BLaER1 (cell line): ENCODE measurements around the gene TRNP1.
A peak's percentile ranks its signal among the peaks of the same experiment; 100 is the strongest.

Source experiments
- H3K27ac ChIP-seq: shearing (Covaris generic); formaldehyde crosslinking; 2 replicates; pipeline ENCODE4 v1.8.1; 2022
- H3K27me3 ChIP-seq: shearing (Covaris generic); formaldehyde crosslinking; 2 replicates; pipeline ENCODE4 v1.8.1; 2022
- H3K36me3 ChIP-seq: shearing (Covaris generic); formaldehyde crosslinking; 2 replicates; pipeline ENCODE4 v1.8.1; 2022
- H3K4me1 ChIP-seq: shearing (Covaris generic); formaldehyde crosslinking; 2 replicates; pipeline ENCODE4 v1.8.1; 2022
- H3K4me2 ChIP-seq: shearing (Covaris generic); formaldehyde crosslinking; 2 replicates; pipeline ENCODE4 v1.8.1; 2022
- H3K4me3 ChIP-seq: shearing (Covaris generic); formaldehyde crosslinking; 2 replicates; pipeline ENCODE4 v1.8.1; 2022
- H3K9ac ChIP-seq: shearing (Covaris generic); formaldehyde crosslinking; 2 replicates; pipeline ENCODE4 v1.8.1; 2022
- H3K9me3 ChIP-seq: shearing (Covaris generic); formaldehyde crosslinking; 2 replicates; pipeline ENCODE4 v1.8.1; 2022
- H4K20me1 ChIP-seq: shearing (Covaris generic); formaldehyde crosslinking; 2 replicates; pipeline ENCODE4 v1.8.1; 2022
- Cebpa-rat ChIP-seq: shearing (Covaris generic); IDR thresholded peaks from 2 replicates; pipeline ENCODE4 v1.8.1; 2022

The TRNP1 gene

DNA sequence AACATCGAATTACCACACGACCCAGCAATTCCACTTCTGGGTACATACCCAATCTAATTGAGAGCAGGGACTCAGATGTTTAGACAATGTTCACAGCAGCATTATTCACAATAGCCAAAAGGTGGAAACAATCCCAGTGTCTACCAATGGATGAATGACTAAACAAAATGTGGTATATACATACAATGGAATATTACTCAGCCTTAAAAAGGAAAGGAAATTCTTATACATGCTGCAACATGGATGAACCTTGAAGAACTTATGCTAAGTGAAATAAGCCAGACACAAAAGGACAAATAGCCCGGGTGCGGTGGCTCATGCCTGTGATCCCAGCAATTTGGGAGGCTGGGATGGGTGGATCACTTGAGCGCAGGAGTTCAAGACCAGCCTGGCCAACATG is 40.1 kb upstream of the TRNP1 start:
- peaks cover 4% of the 10 kb centered on the region; the same call in 1 of the 2 replicates for H3K27me3 ChIP-seq
- no peak for TF ChIP-seq Cebpa-rat
- H3K36me3 ChIP-seq: peaks cover 8% of the 10 kb centered on the region
- peaks cover 17% of the 10 kb centered on the region for H3K4me1 ChIP-seq
- H3K4me2 ChIP-seq: no peak overlapping the region
- H3K4me3 ChIP-seq: no peak overlapping the region
- H3K27ac ChIP-seq: no peak overlapping the region
- no peak overlapping the region for H3K9ac ChIP-seq
- H3K9me3 ChIP-seq: peaks cover 6% of the 10 kb centered on the region
- H4K20me1 ChIP-seq: no peaks in the 10 kb centered on the region

DNA sequence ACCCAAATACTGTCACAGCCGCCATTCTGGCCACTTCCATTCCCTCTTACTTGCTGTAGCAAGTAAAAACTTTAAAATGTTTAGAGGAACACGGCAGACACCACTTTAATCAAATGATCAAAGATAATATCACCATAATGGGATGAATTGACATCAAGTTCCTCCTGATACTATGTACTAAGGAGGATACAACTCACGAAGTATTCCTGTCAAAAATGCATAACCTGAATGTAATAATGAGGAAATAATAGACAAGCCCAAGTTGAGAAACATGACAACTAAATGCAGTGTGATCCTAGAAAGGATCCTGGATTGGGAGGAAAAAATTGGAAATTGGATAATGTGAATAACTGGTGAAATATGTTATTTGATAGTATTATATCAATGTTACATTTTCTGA is 37.2 kb upstream of the TRNP1 start:
- no peak overlapping the region for H3K9ac ChIP-seq
- H3K27me3 ChIP-seq: peaks cover 34% of the 10 kb centered on the region
- no peak overlapping the region for H3K27ac ChIP-seq
- H4K20me1 ChIP-seq: peaks cover 11% of the 10 kb centered on the region; the same call in 1 of the 2 replicates
- peaks cover 6% of the 10 kb centered on the region for H3K9me3 ChIP-seq
- H3K36me3 ChIP-seq: peaks cover 4% of the 10 kb centered on the region; the same call in 1 of the 2 replicates
- no peak overlapping the region for H3K4me2 ChIP-seq
- no peak for TF ChIP-seq Cebpa-rat
- H3K4me1 ChIP-seq: peaks cover 9% of the 10 kb centered on the region
- H3K4me3 ChIP-seq: no peak overlapping the region

DNA sequence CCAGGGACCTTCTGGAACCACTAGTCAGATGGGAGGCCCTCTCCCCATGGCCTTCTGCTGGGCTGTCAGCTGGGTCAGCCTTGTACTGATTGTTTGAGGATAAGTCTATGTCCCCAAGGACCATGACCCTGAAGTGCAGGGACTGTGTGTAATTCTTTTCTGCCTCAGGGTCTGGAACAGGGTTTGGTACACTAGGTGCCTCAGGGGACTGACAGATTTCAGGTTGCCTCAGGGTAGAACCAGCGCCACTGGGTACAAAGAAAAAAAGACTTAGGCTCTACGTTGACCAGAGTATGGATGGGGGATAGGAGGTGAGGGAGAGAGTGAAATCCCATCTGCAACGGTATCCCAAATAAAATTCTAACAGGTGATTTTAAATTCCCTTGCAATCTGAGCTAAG is 36.2 kb upstream of the TRNP1 start:
- H3K9me3 ChIP-seq: peaks cover 6% of the 10 kb centered on the region
- H3K4me2 ChIP-seq: no peak overlapping the region
- peaks cover 40% of the 10 kb centered on the region for H3K27me3 ChIP-seq
- peaks cover 9% of the 10 kb centered on the region for H3K4me1 ChIP-seq
- TF ChIP-seq Cebpa-rat: no peak
- H4K20me1 ChIP-seq: peaks cover 11% of the 10 kb centered on the region; the same call in 1 of the 2 replicates
- H3K9ac ChIP-seq: no peak overlapping the region
- no peak overlapping the region for H3K4me3 ChIP-seq
- H3K27ac ChIP-seq: no peak overlapping the region
- H3K36me3 ChIP-seq: no peaks in the 10 kb centered on the region

DNA sequence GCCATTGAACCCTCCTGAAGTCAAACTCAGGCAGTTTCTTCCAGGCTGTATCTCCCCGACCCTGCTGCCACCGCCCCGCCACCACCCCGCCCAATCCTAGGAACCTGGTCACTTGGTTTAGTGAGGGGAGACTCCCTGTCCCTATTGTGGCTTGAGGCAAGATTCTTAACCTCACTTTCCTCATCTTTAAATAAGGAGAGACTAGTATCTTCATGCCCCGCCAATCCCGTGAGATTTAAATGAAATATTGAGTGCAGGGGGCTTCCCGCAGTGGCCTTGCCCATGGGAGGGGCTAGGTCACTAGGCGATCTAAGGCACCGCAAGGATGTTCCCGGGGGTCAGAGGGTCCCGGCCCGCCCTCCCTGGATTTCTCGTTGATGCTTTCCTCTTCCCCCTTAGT is 34.2 kb upstream of the TRNP1 start:
- H3K4me2 ChIP-seq: no peak overlapping the region
- H3K27me3 ChIP-seq: peaks cover 40% of the 10 kb centered on the region
- TF ChIP-seq Cebpa-rat: no peak
- H3K4me1 ChIP-seq: peaks cover 21% of the 10 kb centered on the region
- H3K36me3 ChIP-seq: no peaks in the 10 kb centered on the region
- H3K9ac ChIP-seq: no peak overlapping the region
- no peak overlapping the region for H3K27ac ChIP-seq
- H3K4me3 ChIP-seq: no peak overlapping the region
- H4K20me1 ChIP-seq: peaks cover 11% of the 10 kb centered on the region; the same call in 1 of the 2 replicates
- H3K9me3 ChIP-seq: peaks cover 6% of the 10 kb centered on the region

DNA sequence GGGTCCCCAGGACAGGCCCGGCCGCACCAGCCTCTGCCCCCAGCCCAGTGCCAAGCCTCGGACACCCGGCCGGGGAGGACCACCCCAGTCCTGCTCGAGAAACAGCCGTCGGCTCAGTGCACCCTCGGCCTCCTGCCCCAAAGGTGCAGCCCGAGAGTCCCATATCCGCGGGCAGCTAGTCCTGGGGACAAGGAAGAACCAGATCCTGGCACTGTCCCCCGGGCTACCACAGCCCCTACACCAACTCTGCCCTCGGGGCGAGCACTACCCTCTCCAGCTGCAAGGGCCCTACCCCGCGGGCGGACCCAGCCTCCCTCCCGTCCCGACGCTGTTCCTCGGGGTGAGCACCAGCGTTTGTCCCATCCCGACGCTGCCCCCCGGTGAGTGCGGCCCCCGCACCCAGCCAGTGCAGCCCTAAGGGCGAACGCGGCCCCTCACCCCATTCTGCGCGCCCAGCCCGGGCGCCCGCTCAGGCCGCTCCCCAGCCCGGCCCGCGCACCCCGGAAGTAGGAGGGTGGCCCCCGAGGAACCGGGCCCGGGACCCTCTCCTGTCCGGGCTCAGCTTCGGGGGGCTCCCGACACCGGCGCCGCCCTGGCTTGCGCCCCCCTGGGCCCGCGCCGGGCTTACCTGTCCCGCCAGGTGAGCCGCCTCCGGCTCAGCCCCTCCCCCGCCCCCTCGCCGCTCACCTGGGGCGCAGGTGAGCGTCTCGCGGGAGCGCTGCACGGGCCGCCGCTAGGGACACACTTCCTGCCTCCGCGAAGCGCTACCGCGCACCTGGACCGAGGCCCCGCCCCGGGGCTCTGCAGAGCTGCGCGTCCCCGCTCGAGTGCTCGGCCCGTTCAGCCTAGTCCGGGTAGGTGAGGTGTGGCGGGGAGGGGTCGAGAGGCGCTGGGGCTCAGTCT is 33.5 kb upstream of the TRNP1 start, which contains the start of gene KDF1:
Gene KDF1 (minus strand): TSS at position 747 of the 903 bp plus-strand sequence. CDS start 8,088 bp downstream, outside the sequence.
- Histone ChIP-seq H3K4me3 (peak within 1 kb of the TSS; percentile 18; the same call in 1 of the 2 replicates), H3K4me2 (peak within 1 kb of the TSS; percentile 45), H3K4me1 (peaks cover 25% of the 10 kb centered on the region), H3K27me3 (peaks cover 40% of the 10 kb centered on the region), H3K9me3 (peaks cover 6% of the 10 kb centered on the region), H3K27ac (no peak within 1 kb of the TSS), H3K36me3 (no peaks in the 10 kb centered on the region), H3K9ac (no peak within 1 kb of the TSS), H4K20me1 (peaks cover 11% of the 10 kb centered on the region; the same call in 1 of the 2 replicates)
- TF ChIP-seq Cebpa-rat: no peak

DNA sequence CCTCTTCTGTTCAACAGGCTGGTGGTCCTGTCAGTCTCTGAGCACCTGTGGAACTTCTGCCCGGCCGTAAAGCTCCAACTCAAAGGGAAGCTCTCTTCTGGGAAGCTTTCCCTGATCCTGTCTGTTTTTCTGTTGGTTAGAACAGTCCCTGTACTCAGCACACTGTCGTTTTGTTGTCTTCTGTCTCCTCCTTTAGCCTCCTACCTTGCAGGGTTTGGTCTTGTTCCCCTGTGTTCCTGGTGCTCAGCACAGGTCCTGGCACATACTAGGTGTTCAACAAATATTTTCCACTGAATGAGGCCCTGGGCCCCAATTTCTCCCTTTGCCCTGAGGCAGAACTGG is 32.9 kb upstream of the TRNP1 start:
- H4K20me1 ChIP-seq: peaks cover 11% of the 10 kb centered on the region; the same call in 1 of the 2 replicates
- H3K9me3 ChIP-seq: peaks cover 6% of the 10 kb centered on the region
- no peak overlapping the region for H3K9ac ChIP-seq
- H3K27ac ChIP-seq: no peak overlapping the region
- peak overlapping the region; percentile 45; the same call in 1 of the 2 replicates for H3K4me2 ChIP-seq
- H3K36me3 ChIP-seq: no peaks in the 10 kb centered on the region
- peaks cover 40% of the 10 kb centered on the region for H3K27me3 ChIP-seq
- peaks cover 25% of the 10 kb centered on the region for H3K4me1 ChIP-seq
- no peak overlapping the region for H3K4me3 ChIP-seq
- TF ChIP-seq Cebpa-rat: no peak

DNA sequence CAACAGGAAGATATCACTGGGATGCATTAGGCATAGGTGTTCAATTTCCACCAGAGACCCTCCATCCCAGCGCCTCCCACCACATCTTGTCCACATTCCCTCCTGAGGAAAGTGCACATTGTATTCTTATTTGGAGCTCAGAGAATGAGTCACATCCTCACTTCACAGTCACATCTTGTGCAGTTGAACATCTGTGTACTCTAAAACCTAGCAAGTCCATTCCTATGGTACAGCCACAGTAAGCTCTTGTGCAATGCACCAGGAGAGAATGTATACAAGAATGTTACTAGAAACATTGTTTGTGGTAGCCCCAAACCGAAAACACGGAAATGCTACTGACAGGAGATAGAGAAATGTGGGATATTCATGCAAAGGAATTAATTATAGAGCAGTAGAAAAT is 31.7 kb upstream of the TRNP1 start:
- Histone ChIP-seq H3K4me1 (peaks cover 28% of the 10 kb centered on the region), H3K9ac (no peak overlapping the region), H3K27me3 (peaks cover 40% of the 10 kb centered on the region), H3K27ac (no peak overlapping the region), H3K4me2 (no peak overlapping the region), H3K9me3 (no peaks in the 10 kb centered on the region), H4K20me1 (peaks cover 11% of the 10 kb centered on the region; the same call in 1 of the 2 replicates), H3K4me3 (no peak overlapping the region), H3K36me3 (no peaks in the 10 kb centered on the region)
- TF ChIP-seq Cebpa-rat: no peak

DNA sequence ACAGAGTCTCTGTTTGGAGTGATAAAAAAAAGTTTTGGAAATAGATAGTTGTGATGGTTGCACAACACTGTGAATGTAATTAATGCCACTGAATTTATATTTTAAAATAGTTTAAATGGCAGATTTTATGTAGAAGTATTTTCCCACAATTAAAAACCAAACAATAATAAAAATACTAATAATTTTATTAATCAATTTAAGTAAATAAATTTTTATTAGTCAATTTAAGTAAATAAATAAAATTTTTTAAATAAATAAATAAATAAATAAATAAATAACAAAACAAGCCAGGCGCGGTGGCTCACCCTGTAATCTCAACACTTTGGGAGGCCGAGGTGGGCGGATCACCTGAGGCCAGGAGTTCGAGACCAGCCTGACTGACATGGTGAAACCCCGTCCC is 28.3 kb upstream of the TRNP1 start:
- H3K27me3 ChIP-seq: peaks cover 17% of the 10 kb centered on the region
- H3K27ac ChIP-seq: no peak overlapping the region
- H3K36me3 ChIP-seq: no peaks in the 10 kb centered on the region
- H3K4me3 ChIP-seq: no peak overlapping the region
- peaks cover 30% of the 10 kb centered on the region for H3K4me1 ChIP-seq
- H3K4me2 ChIP-seq: no peak overlapping the region
- H4K20me1 ChIP-seq: peaks cover 8% of the 10 kb centered on the region; the same call in 1 of the 2 replicates
- no peaks in the 10 kb centered on the region for H3K9me3 ChIP-seq
- no peak for TF ChIP-seq Cebpa-rat
- H3K9ac ChIP-seq: no peak overlapping the region

DNA sequence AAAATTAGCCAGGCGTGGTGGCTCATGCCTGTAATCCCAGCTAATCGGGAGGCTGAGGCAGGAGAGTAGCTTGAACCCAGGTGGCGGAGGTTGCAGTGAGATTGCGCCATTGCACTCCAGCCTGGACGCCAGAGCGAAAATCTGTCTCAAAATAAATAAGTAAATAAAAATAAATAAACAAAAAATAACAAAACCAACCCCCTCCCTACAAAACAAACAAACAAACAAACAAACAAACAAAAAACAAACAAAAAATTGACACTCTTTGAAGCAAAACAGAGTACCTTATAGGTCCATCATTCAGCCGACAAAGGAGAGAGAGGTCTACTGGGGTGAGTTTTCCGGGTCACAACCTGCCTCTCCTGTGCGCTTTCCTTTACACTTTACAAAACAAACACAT is 27.9 kb upstream of the TRNP1 start:
- Histone ChIP-seq H3K4me2 (no peak overlapping the region), H3K4me1 (peaks cover 31% of the 10 kb centered on the region), H3K9me3 (no peaks in the 10 kb centered on the region), H3K36me3 (no peaks in the 10 kb centered on the region), H3K4me3 (no peak overlapping the region), H3K27ac (no peak overlapping the region), H3K9ac (no peak overlapping the region), H3K27me3 (peaks cover 13% of the 10 kb centered on the region), H4K20me1 (peaks cover 4% of the 10 kb centered on the region; the same call in 1 of the 2 replicates)
- TF ChIP-seq Cebpa-rat: no peak

DNA sequence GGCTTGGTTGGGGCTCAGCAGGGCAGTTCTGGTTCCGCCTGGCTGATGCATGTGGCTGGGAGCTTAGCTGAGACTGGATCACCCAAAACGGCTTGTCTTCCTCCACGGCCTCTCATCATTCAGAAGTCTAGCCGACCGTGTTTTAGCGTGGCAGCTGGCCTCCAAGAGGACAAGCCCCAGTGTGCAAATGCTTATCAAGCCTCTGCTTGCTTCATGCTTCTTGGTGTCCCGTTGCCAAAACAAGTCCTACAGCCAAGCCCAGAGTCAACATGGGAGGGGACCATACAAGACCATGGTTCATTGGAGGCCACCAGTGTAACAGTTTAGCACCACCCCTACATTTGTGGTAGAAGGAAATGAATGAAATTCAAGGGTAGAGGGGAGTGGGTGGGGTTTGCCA is 22.7 kb upstream of the TRNP1 start:
- no peak overlapping the region for H3K9ac ChIP-seq
- no peaks in the 10 kb centered on the region for H3K27me3 ChIP-seq
- H3K4me2 ChIP-seq: peak overlapping the region; percentile 33
- H3K27ac ChIP-seq: no peak overlapping the region
- H4K20me1 ChIP-seq: no peaks in the 10 kb centered on the region
- TF ChIP-seq Cebpa-rat: no peak
- H3K4me3 ChIP-seq: no peak overlapping the region
- H3K4me1 ChIP-seq: peaks cover 39% of the 10 kb centered on the region
- no peaks in the 10 kb centered on the region for H3K36me3 ChIP-seq
- H3K9me3 ChIP-seq: no peaks in the 10 kb centered on the region
